GM12891 (cell line): Measurements from ENCODE around the gene SNRNP70.

Experiments
- POLR2A ChIP-seq: IDR thresholded peaks from 2 replicates; pipeline ENCODE4 v1.6.1; 2011; ENCODE audit warnings: low read depth, low read length, control low read depth
- POLR2AphosphoS5 ChIP-seq: IDR thresholded peaks from 2 replicates; pipeline ENCODE4 v1.6.1; 2011; ENCODE audit warnings: low read depth, low read length, control low read depth
- TAF1 ChIP-seq: IDR thresholded peaks from 2 replicates; pipeline ENCODE4 v1.6.1; 2011; ENCODE audit warnings: low read depth, low read length, control low read depth

GRCh38 chr19:49065905-49066512, 19.2 kb upstream of the SNRNP70 start:
- TF ChIP-seq POLR2AphosphoS5 = no peak
- no peak for TF ChIP-seq POLR2A
- TF ChIP-seq TAF1 = no peak
